ENCODE results near the gene ERP44. TPM values are rescaled to one million over a fixed set of nuclear protein-coding genes. Genes with fewer than 3 reads are reported as not detected.
"Not testable (repeated sequence)": the region's sequence is repeated elsewhere in the genome, so short reads cannot be mapped to it uniquely, and the experiment has no call there.

The ERP44 gene
- total RNA-seq, 2 donors from 2014 or later, result 11.2 to 11.5 TPM

- Histone ChIP-seq H3K27ac (no peak overlapping the region), H3K36me3 (replicated peaks in 1 of 2; ENCODE audit: insufficient read depth in 1 of 2, low read depth in 2 of 2) (peaks cover 0 to 4% of the 10 kb centered on the region in 2 donors), H3K27me3 (no peaks in the 10 kb centered on the region), H3K4me1 (no peaks in the 10 kb centered on the region), H3K4me3 (no peak overlapping the region), H3K9me3 (no peaks in the 10 kb centered on the region)
- ATAC-seq (no peak), DNase-seq (no peak)
- intact Hi-C loops (cut with DNase I), result no loop called here
- TF ChIP-seq POLR2A (IDR thresholded peaks at IDR 0.05) (no peak), CTCF (IDR thresholded peaks at IDR 0.05) (no peak)
Observed at GRCh38 chr9:100012279-100012678, 86.5 kb downstream of the ERP44 start.

DNA sequence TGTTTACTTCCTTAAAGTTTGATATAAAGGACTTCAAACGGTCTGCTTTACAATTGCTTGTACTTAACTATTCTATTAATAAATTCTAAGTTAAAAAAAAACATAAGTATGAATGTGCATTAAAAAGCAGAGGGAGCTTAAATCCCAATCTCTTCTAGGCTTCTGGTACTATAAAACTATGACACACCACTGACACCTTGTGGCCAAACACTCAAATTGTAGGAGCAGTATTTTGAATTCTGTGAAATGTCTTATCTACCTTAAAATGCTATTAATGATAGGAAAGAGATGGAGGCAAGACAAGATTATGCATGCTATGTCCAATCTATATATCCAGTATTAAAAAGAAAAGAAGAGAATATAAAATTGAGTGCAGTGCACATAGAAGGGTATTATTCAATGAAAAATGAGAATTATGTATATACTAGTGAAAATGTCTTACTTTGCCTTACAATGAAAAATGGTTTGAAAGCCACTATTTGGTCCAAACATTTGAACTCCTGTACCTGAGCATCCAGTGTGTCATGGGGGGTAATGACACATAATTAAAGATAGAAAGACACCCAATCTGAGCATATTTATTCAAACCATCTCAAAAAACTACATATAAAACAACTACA, 87.6 kb downstream of the ERP44 start:
- DNase-seq, result peak in 3 of 4 donors; percentile 30 to 52 (median 33)
- 34 to 38% methylated on average over 1 of the region's 1 CpG for WGBS, 2 donors
- H3K9me3 ChIP-seq, result no peaks in the 10 kb centered on the region
- H3K27me3 ChIP-seq, result no peaks in the 10 kb centered on the region
- peak; percentile 71 for ATAC-seq
- no peak overlapping the region for H3K4me3 ChIP-seq
- H3K27ac ChIP-seq, result no peak overlapping the region
- intact Hi-C loops (cut with DNase I), result no loop called here
- no peaks in the 10 kb centered on the region for H3K4me1 ChIP-seq
- peaks cover 0 to 4% of the 10 kb centered on the region in 2 donors for H3K36me3 ChIP-seq (replicated peaks in 1 of 2; ENCODE audit: insufficient read depth in 1 of 2, low read depth in 2 of 2)
- TF ChIP-seq CTCF (IDR thresholded peaks at IDR 0.05) (peak; percentile 22 to 70 (median 65)), POLR2A (IDR thresholded peaks at IDR 0.05) (no peak)

DNA sequence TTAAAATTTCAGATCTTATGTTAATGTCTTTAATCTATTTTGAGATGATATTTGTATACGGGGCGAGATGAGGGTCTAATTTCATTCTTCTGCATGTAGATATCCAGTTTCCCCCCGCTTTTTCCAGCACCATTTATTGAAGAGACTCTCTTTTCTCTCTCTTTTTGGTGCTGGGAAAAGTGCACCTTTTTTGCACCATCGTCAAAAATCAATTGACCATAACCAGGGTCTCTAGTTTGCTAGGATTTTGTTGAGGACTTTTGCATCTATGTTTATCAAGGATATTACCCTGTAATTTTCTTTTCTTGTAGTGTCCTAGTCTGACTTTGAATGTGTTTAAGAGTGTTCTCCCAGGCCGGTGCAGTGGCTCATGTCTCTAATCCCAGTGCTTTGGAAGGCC, 99.0 kb downstream of the ERP44 start:
- no peak for TF ChIP-seq POLR2A (IDR thresholded peaks at IDR 0.05)
- TF ChIP-seq CTCF (IDR thresholded peaks at IDR 0.05), result no peak
- 94 to 97% methylated on average over 5 of the region's 5 CpGs for WGBS, 2 donors
- Histone ChIP-seq H3K36me3 (replicated peaks in 1 of 2; ENCODE audit: insufficient read depth in 1 of 2, low read depth in 2 of 2) (no peaks in the 10 kb centered on the region), H3K27me3 (no peaks in the 10 kb centered on the region), H3K4me1 (no peaks in the 10 kb centered on the region), H3K9me3 (no peaks in the 10 kb centered on the region), H3K4me3 (no peak overlapping the region), H3K27ac (no peak overlapping the region)
- no peak for ATAC-seq
- no peak for DNase-seq
- intact Hi-C loops (cut with DNase I), result no loop called here

DNA sequence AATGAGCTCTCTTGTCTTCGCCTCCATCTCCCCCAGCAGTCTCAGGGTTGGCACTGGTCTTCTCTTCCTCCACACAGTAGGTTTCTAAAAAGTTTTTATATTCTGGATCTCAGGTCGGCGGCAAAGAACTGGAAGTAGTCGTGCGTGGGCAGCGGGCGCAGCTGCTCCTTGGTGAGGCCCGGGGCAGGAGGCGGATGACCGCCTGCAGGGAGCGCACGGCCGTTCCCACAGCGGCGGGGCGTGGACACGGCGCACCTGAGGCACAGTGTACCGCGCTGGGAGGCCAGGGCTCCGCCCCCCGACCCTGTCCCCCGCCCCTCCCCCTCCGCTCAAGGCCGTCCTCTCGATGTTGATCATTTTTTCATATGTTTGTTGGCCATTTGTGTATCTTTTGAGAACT, 99.9 kb downstream of the ERP44 start:
- TF ChIP-seq POLR2A (IDR thresholded peaks at IDR 0.05) (no peak), CTCF (IDR thresholded peaks at IDR 0.05) (no peak)
- Histone ChIP-seq H3K27me3 (no peaks in the 10 kb centered on the region), H3K4me3 (no peak overlapping the region), H3K36me3 (replicated peaks in 1 of 2; ENCODE audit: insufficient read depth in 1 of 2, low read depth in 2 of 2) (no peaks in the 10 kb centered on the region), H3K27ac (no peak overlapping the region), H3K9me3 (no peaks in the 10 kb centered on the region), H3K4me1 (no peaks in the 10 kb centered on the region)
- 94 to 97% methylated on average over 25 to 26 of the region's 26 CpGs for WGBS, 2 donors
- DNase-seq (no peak), ATAC-seq (no peak)
- intact Hi-C loops (cut with DNase I), result no loop called here

GRCh38 chr9:99998266-99998665, 100.5 kb downstream of the ERP44 start:
- DNase-seq, result no peak
- Histone ChIP-seq H3K9me3 (no peaks in the 10 kb centered on the region), H3K27ac (no peak overlapping the region), H3K4me1 (no peaks in the 10 kb centered on the region), H3K4me3 (no peak overlapping the region), H3K27me3 (no peaks in the 10 kb centered on the region), H3K36me3 (replicated peaks in 1 of 2; ENCODE audit: insufficient read depth in 1 of 2, low read depth in 2 of 2) (no peaks in the 10 kb centered on the region)
- 92 to 95% methylated on average over 22 of the region's 22 CpGs for WGBS, 2 donors
- intact Hi-C loops (cut with DNase I), result no loop called here
- TF ChIP-seq CTCF (IDR thresholded peaks at IDR 0.05) (no peak), POLR2A (IDR thresholded peaks at IDR 0.05) (no peak)
- ATAC-seq, result no peak

- H3K27ac ChIP-seq; DNase-seq; intact Hi-C loops (cut with DNase I); H3K27me3 ChIP-seq; H3K4me3 ChIP-seq; H3K4me1 ChIP-seq; H3K36me3 ChIP-seq (replicated peaks in 1 of 2; ENCODE audit: insufficient read depth in 1 of 2, low read depth in 2 of 2); ATAC-seq: not testable (repeated sequence)
- H3K9me3 ChIP-seq, result peaks cover 0 to 16% (median 0%) of the 10 kb centered on the region in 3 donors
- 97 to 98% methylated on average over 2 of the region's 2 CpGs for WGBS, 2 donors
Observed at GRCh38 chr9:99990508-99990907, 108.3 kb downstream of the ERP44 start.
